ENCODE results near the gene FGF10. TPM values are rescaled to one million over a fixed set of nuclear protein-coding genes. Genes with fewer than 3 reads are reported as not detected.

The FGF10 gene
- not detected in 2 replicates for total RNA-seq (2014; rRNA removed; shearing (Covaris generic))

GRCh38 chr5:44389090-44389822 lies at the start of gene FGF10:
TSS of gene FGF10 (minus strand) at chr5:44389420. CDS start at chr5:44388682, 738 bp downstream.
- no peaks in the 10 kb centered on the region for H3K9me3 ChIP-seq (replicated peaks)
- no peaks in the 10 kb centered on the region for H3K36me3 ChIP-seq
- peak within 1 kb of the TSS; percentile 3; the same call in 1 of the 2 replicates for H3K4me3 ChIP-seq
- H3K27ac ChIP-seq: no peak within 1 kb of the TSS
- peak in 1 of 2 experiments; percentile 11 for DNase-seq (ENCODE audit: low read depth in 1 of 2, low spot score in 2 of 2)
- peaks cover 6% of the 10 kb centered on the region; the same call in 1 of the 2 replicates for H3K4me1 ChIP-seq (replicated peaks)
- peaks cover 56% of the 10 kb centered on the region for H3K27me3 ChIP-seq (replicated peaks)

DNA sequence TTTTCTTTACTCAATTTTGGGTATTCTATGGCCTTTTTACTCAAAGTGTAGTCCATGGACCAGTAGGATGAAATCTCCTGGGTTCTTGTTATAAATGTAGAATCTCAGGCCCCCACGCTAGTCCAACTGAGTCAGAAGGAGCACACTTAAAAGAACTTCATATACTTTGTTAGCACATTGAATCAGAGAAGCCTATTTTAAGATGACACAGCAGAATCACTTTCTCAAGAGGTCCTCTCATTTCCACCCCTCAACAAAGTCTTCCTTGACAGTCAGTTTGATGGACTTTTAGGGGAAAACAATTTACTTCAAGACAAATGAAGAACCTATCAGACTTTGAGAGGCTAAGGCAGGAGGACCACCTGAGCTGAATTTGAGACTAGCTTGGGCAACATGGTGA lies 37.7 kb upstream of the FGF10 start:
- Histone ChIP-seq H3K4me3 (no peak overlapping the region), H3K36me3 (no peaks in the 10 kb centered on the region), H3K4me1 (replicated peaks) (no peaks in the 10 kb centered on the region), H3K27ac (no peak overlapping the region), H3K9me3 (replicated peaks) (no peaks in the 10 kb centered on the region), H3K27me3 (replicated peaks) (no peaks in the 10 kb centered on the region)
- no peak for DNase-seq (ENCODE audit: low read depth in 1 of 2, low spot score in 2 of 2)

DNA sequence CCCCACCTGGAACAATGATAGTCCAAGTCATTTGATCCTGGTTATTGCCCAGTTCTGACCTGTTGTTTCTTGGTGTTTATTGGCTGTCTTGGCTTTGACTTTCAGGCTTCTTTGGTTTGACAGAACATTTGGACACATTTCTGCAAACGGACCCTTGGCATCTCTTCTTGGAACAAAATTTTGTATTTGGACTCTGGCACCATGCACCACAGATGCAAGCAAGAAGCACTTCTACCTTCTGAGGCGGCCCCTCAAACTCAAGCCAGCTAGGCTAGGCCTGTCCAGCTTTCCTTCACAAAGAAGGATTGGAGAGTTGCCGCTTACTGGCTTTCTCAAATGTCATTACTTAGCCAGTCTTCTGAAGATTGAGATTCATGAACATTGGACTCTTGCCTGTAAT lies 23.1 kb upstream of the FGF10 start:
- H3K27ac ChIP-seq: no peak overlapping the region
- DNase-seq (ENCODE audit: low read depth in 1 of 2, low spot score in 2 of 2): no peak
- H3K36me3 ChIP-seq: no peaks in the 10 kb centered on the region
- no peaks in the 10 kb centered on the region for H3K27me3 ChIP-seq (replicated peaks)
- H3K4me1 ChIP-seq (replicated peaks): no peaks in the 10 kb centered on the region
- H3K9me3 ChIP-seq (replicated peaks): no peaks in the 10 kb centered on the region; the same call in 1 of the 2 replicates
- no peak overlapping the region for H3K4me3 ChIP-seq

GRCh38 chr5:44402084-44402483 lies 12.9 kb upstream of the FGF10 start:
- Histone ChIP-seq H3K4me3 (no peak overlapping the region), H3K27ac (no peak overlapping the region), H3K36me3 (no peaks in the 10 kb centered on the region), H3K4me1 (replicated peaks) (no peaks in the 10 kb centered on the region), H3K9me3 (replicated peaks) (no peaks in the 10 kb centered on the region), H3K27me3 (replicated peaks) (no peaks in the 10 kb centered on the region)
- DNase-seq (ENCODE audit: low read depth in 1 of 2, low spot score in 2 of 2): no peak

- H3K27me3 ChIP-seq (replicated peaks): no peaks in the 10 kb centered on the region
- H3K4me3 ChIP-seq: no peak overlapping the region
- no peaks in the 10 kb centered on the region for H3K4me1 ChIP-seq (replicated peaks)
- no peaks in the 10 kb centered on the region for H3K36me3 ChIP-seq
- DNase-seq (ENCODE audit: low read depth in 1 of 2, low spot score in 2 of 2): no peak
- H3K9me3 ChIP-seq (replicated peaks): no peaks in the 10 kb centered on the region
- no peak overlapping the region for H3K27ac ChIP-seq
Measured at GRCh38 chr5:44401611-44402010, 12.4 kb upstream of the FGF10 start.

DNA sequence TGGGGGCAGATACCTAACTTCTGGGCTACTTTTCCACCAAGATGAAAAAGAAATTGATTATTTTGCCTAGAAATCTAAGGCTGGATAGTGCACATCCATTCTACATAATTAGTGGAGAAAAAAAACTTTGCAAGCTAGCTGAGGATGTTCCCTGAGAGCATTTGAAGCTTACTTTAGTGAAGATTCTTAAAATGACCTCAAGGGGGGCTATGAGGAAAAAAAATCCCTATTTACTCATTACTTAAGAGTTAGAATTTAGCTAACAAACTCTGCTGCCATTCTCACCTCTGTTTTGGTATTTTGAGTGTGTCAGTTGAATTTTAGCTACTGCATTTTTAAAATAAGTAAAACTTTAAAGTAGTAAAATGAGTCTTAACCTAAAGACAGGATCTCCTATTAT lies 9.2 kb upstream of the FGF10 start:
- DNase-seq (ENCODE audit: low read depth in 1 of 2, low spot score in 2 of 2): no peak
- 0 out of 2 replicates have a peak, but pooled peaks cover 3% of the 10 kb centered on the region for H3K27me3 ChIP-seq (replicated peaks)
- H3K36me3 ChIP-seq: no peaks in the 10 kb centered on the region
- no peaks in the 10 kb centered on the region for H3K4me1 ChIP-seq (replicated peaks)
- no peaks in the 10 kb centered on the region for H3K9me3 ChIP-seq (replicated peaks)
- no peak overlapping the region for H3K4me3 ChIP-seq
- H3K27ac ChIP-seq: no peak overlapping the region

GRCh38 chr5:44396312-44396711 lies 7.1 kb upstream of the FGF10 start:
- Histone ChIP-seq H3K36me3 (no peaks in the 10 kb centered on the region), H3K9me3 (replicated peaks) (no peaks in the 10 kb centered on the region), H3K27ac (no peak overlapping the region), H3K4me1 (replicated peaks) (no peaks in the 10 kb centered on the region), H3K27me3 (replicated peaks) (peaks cover 13% of the 10 kb centered on the region), H3K4me3 (no peak overlapping the region)
- DNase-seq (ENCODE audit: low read depth in 1 of 2, low spot score in 2 of 2): no peak

GRCh38 chr5:44390351-44390750 lies 1.1 kb upstream of the FGF10 start:
- Histone ChIP-seq H3K36me3 (no peaks in the 10 kb centered on the region), H3K4me3 (no peak overlapping the region), H3K9me3 (replicated peaks) (no peaks in the 10 kb centered on the region), H3K27me3 (replicated peaks) (peaks cover 56% of the 10 kb centered on the region), H3K27ac (no peak overlapping the region), H3K4me1 (replicated peaks) (peaks cover 6% of the 10 kb centered on the region; the same call in 1 of the 2 replicates)
- no peak for DNase-seq (ENCODE audit: low read depth in 1 of 2, low spot score in 2 of 2)

DNA sequence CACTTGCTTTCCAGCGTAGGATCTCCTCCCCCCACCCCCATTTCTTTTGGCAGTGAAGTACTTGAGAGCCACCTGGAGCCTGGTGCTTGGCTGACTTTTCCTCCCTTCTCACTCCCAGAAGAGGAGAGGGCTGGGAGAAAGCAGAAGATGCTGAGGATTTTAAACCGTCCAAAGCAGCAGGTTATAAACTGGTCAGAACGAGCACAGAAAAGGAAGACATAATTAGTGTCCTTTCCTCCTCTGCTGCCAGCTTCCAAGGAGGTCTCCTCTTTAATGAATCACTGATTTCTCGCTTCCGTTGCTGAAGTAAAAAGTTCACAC lies 563 bp upstream of the FGF10 start:
- Histone ChIP-seq H3K4me3 (no peak overlapping the region), H3K27me3 (replicated peaks) (peaks cover 56% of the 10 kb centered on the region), H3K36me3 (no peaks in the 10 kb centered on the region), H3K27ac (no peak overlapping the region), H3K4me1 (replicated peaks) (peaks cover 6% of the 10 kb centered on the region; the same call in 1 of the 2 replicates), H3K9me3 (replicated peaks) (no peaks in the 10 kb centered on the region)
- no peak for DNase-seq (ENCODE audit: low read depth in 1 of 2, low spot score in 2 of 2)

GRCh38 chr5:44388321-44389089 lies 715 bp downstream of the FGF10 start:
- peak in 1 of 2 experiments; percentile 15 for DNase-seq (ENCODE audit: low read depth in 1 of 2, low spot score in 2 of 2)
- Histone ChIP-seq H3K36me3 (no peaks in the 10 kb centered on the region), H3K27me3 (replicated peaks) (peaks cover 52% of the 10 kb centered on the region), H3K27ac (no peak overlapping the region), H3K9me3 (replicated peaks) (no peaks in the 10 kb centered on the region), H3K4me3 (peak overlapping the region; percentile 3; the same call in 1 of the 2 replicates), H3K4me1 (replicated peaks) (peaks cover 6% of the 10 kb centered on the region; the same call in 1 of the 2 replicates)

GRCh38 chr5:44387921-44388320 lies 1.3 kb downstream of the FGF10 start:
- H3K27me3 ChIP-seq (replicated peaks): peaks cover 52% of the 10 kb centered on the region
- H3K4me3 ChIP-seq: no peak overlapping the region
- H3K36me3 ChIP-seq: no peaks in the 10 kb centered on the region
- H3K9me3 ChIP-seq (replicated peaks): no peaks in the 10 kb centered on the region
- H3K4me1 ChIP-seq (replicated peaks): peaks cover 6% of the 10 kb centered on the region; the same call in 1 of the 2 replicates
- DNase-seq (ENCODE audit: low read depth in 1 of 2, low spot score in 2 of 2): no peak
- H3K27ac ChIP-seq: no peak overlapping the region

- Histone ChIP-seq H3K9me3 (replicated peaks) (no peaks in the 10 kb centered on the region), H3K27ac (no peak overlapping the region), H3K4me3 (no peak overlapping the region), H3K4me1 (replicated peaks) (peaks cover 6% of the 10 kb centered on the region; the same call in 1 of the 2 replicates), H3K27me3 (replicated peaks) (peaks cover 52% of the 10 kb centered on the region), H3K36me3 (no peaks in the 10 kb centered on the region)
- no peak for DNase-seq (ENCODE audit: low read depth in 1 of 2, low spot score in 2 of 2)
Measured at GRCh38 chr5:44387406-44387805, 1.8 kb downstream of the FGF10 start.

DNA sequence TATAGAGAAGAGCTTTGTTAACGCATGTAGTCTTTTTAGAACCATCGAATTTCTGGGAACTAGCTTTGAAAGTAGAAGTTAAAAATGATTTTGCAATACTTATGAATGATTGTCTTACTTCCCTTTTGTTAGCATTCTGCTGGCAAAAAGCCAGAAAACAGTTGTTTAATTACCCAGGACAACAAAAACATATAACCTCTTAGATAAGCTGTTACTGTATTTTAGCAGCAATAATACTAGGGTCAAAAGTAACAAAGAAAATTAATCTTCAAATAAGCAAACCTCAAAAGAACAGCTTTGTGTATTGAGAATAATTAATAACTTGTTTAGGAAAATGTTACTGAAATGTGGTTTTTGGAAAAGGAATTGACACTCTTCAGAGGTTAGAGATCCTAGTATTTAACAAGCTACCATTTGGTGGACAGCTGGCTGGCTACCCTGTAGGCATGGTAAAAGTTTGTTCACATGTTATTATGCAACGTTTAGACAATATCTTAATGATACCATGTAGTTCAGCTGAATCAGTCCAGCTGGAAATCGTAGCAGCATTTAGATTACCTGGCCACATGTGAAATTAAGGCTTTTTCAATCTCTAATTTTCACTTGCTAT lies 3.8 kb downstream of the FGF10 start:
- H3K36me3 ChIP-seq: no peaks in the 10 kb centered on the region
- H3K9me3 ChIP-seq (replicated peaks): no peaks in the 10 kb centered on the region
- no peak overlapping the region for H3K4me3 ChIP-seq
- H3K4me1 ChIP-seq (replicated peaks): peaks cover 6% of the 10 kb centered on the region; the same call in 1 of the 2 replicates
- DNase-seq (ENCODE audit: low read depth in 1 of 2, low spot score in 2 of 2): no peak
- peaks cover 34% of the 10 kb centered on the region for H3K27me3 ChIP-seq (replicated peaks)
- H3K27ac ChIP-seq: no peak overlapping the region

DNA sequence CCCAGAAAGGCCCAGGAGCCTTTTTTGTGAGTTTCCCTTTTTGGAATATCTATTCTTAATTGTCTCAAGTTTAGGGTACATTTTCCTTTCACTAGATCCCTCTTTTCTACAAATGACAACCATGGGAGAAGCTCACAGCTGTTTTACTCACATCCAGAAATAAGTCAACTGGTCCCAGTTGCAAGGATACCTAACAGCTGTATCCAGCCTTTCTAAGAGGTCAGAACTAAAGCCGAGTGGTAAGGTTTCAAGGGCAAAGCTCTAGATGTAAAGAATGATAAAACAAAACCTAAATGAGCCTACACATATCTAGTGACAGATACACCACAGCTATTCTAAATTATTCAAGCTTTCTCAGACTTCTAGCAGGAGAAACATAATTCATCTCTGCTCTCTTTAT lies 4.4 kb downstream of the FGF10 start:
- H3K4me1 ChIP-seq (replicated peaks): peaks cover 6% of the 10 kb centered on the region; the same call in 1 of the 2 replicates
- H3K4me3 ChIP-seq: no peak overlapping the region
- H3K27me3 ChIP-seq (replicated peaks): peaks cover 28% of the 10 kb centered on the region
- H3K36me3 ChIP-seq: no peaks in the 10 kb centered on the region
- H3K9me3 ChIP-seq (replicated peaks): no peaks in the 10 kb centered on the region
- H3K27ac ChIP-seq: no peak overlapping the region
- no peak for DNase-seq (ENCODE audit: low read depth in 1 of 2, low spot score in 2 of 2)

Data from SJSA1 (cell line).